Measurements from ENCODE around the gene SMAD7.

DNA sequence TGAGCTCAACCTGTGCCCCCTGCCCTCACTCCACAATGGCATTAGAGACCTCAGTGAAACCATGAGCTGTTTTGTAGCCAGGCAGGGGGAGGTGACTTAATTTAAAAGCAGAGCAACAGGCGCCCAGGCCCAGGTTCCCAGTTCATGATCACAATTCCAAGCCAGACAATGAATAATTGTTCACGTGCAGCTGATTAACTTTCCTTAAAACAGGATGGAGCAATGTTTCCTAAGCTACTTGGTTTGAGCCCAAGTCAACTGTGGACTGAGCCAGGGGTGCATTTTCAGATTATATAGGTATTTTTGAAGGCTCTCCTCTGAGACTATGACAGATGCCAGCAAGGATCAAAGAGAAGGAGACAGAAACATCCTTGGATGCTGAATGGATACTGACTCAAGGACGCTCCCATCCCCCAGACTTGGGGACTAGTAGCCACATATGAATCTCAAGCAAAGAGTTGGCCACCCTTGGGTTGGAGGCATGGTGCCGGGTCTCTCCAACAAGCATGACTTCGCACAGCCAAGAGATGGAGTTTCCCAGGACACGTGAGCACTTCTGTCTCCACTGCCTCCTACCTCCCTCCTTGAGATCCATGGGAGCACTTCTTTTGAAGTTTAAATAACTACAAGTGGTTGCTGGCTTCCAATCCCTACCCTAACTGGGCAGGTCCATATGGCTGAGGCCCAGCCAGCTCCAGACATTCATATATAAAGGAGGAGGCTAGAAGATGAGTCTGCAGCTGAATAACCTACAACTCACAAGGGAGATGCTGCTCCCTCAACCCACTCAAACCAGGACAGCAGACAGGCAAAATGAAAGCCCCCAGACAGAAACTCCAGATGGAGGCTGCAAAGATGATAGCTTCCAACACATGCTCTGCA, 12.7 kb downstream of the SMAD7 start:
- TF ChIP-seq POLR2A (IDR thresholded peaks at IDR 0.05) = no peak
- TF ChIP-seq, protein P1, sequence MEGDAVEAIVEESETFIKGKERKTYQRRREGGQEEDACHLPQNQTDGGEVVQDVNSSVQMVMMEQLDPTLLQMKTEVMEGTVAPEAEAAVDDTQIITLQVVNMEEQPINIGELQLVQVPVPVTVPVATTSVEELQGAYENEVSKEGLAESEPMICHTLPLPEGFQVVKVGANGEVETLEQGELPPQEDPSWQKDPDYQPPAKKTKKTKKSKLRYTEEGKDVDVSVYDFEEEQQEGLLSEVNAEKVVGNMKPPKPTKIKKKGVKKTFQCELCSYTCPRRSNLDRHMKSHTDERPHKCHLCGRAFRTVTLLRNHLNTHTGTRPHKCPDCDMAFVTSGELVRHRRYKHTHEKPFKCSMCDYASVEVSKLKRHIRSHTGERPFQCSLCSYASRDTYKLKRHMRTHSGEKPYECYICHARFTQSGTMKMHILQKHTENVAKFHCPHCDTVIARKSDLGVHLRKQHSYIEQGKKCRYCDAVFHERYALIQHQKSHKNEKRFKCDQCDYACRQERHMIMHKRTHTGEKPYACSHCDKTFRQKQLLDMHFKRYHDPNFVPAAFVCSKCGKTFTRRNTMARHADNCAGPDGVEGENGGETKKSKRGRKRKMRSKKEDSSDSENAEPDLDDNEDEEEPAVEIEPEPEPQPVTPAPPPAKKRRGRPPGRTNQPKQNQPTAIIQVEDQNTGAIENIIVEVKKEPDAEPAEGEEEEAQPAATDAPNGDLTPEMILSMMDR (IDR thresholded peaks at IDR 0.05) = no peak
